Stimulated activated CD4-positive, alpha-beta T cell treated with anti-CD3 and anti-CD28 coated beads, Interleukin-2, amount 100 ng/mL, for 24 hours (primary cell): Measurements from ENCODE around the gene SMYD3.
"Not testable (repeated sequence)": the region's sequence is repeated elsewhere in the genome, so short reads cannot be mapped to it uniquely, and the experiment has no call there.

Source experiments
- DNase-seq, 2 donors: peaks; one replicate each; pipeline ENCODE4 v3.0.0-alpha.2; 2020

SMYD3 gene

DNA sequence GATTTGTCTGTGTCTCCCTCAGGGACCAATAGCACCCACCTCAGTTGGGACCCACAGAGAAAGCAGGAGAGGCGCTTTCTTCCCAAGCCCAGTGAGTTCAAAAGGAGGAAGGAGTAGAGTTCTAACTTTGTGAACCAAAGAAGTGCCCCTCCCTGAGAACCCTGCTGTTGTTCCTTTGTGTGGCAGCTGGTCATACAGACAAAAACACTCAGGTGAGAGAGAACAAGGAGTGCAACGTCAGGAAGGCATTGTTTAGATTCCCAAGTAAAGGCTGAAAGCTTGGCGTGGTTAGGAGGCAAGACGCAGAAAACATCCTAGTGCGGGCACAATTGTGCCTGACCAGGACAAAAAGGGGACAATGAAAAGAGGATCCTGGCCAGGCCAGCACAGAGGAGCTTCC is 697.7 kb downstream of the SMYD3 start:
- no peak for DNase-seq

DNA sequence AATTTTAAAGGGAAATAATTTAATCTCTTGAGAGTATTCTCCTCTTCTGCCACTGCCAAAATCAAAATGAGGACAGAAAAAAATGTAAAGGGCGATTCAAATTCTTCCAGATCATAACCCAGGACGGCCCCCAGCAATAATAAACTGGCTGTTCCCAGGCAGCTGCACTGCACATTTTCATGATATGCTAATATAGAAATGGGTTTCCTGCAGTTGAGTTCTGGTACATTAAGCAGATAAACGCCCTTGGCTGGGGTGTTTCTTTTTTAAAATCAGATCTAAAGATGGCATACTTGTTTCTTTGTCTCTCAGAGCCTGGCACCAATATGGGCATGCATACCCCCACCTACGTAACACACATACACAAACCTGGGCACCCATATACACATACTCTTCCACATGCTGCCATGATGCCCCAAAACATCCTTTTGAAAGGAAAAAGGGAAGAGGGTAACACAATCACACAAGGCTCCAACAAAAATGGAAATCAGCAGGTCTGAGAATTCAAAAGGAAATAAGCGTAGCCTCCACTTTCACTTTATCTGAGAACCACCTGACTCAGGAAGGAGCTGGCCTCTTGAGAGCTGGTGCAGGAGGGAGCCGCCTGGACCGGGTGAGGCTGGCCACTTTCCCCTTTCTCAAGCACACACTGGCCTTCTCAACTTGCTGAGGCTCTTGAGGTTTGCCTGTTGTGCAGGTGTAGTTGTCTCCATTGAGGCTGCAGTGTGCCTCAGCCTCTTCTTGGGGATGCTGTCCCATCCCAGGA is 698.9 kb downstream of the SMYD3 start:
- no peak for DNase-seq

DNA sequence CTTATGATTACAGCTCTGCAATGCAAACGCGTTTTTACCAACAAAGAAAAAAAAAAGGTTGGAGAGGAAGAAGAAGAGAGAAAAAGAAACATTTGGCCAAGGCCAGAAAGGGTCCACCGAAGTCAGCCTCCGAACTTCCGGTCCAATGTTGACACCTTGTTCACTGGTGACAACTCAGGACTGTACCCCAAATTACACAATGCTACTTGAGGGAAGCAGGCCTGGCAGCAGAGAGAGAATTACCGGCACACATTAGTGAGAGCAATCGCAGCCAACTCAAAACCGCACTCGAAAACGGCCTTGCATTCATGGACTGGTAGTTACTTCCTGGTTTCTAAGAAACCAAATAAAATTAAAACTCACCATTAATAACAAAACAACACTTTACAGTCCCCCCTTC is 699.8 kb downstream of the SMYD3 start:
- DNase-seq = no peak

DNA sequence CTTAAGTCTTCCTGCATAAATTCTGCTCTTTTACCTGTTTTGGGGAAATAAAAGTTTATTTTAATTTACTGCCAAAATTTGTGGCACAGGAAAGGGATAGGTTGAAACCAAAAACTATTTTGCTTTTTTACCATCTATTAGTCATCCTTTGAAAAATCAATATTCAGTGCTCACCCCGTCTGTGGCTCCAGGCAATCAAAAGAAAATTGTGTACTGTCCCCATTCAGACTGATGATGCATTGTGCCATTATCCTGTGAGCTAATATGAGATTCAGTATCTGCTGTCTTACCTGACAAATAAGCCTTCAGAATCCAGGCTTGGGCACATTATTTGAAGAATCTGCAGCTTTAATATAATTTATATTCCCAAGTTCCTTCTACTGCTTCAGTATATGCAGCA is 701.5 kb downstream of the SMYD3 start:
- no peak for DNase-seq

DNA sequence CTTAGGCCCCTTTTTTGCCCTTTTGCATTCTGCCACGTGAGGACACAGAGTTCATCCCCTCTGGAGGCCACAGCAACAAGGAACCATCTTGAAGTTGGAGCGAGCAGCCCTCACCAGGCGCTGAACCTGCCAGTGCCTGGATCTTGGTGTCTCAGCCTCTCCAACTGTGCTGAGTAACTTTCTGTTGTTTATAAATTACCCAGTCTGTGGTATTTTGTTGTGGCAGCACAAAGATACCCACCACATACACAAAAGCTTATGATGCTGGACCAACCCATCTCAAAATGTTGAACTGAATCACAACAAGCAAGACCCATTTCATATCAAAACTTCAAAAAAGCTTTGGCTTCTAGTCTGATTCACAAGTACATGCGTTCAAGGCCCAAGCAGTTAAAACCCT is 702.4 kb downstream of the SMYD3 start:
- DNase-seq = no peak

DNA sequence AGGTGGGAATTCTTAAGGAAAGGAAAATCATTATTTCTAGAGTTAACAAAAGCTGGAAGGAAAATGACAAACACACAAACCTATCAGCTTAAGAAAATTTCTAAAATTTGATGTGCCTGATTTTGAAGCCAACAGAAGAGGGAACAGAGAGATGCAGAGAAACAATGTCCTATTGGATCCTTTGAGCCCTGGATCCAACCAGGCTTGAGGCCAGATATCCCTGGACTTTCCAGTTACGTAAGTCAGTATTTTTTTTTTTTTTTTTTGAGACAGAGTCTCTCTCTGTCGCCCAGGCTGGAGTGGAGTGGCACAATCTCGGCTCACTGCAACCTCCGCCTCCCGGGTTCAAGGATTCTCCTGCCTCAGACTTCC is 703.4 kb downstream of the SMYD3 start:
- no peak for DNase-seq

DNA sequence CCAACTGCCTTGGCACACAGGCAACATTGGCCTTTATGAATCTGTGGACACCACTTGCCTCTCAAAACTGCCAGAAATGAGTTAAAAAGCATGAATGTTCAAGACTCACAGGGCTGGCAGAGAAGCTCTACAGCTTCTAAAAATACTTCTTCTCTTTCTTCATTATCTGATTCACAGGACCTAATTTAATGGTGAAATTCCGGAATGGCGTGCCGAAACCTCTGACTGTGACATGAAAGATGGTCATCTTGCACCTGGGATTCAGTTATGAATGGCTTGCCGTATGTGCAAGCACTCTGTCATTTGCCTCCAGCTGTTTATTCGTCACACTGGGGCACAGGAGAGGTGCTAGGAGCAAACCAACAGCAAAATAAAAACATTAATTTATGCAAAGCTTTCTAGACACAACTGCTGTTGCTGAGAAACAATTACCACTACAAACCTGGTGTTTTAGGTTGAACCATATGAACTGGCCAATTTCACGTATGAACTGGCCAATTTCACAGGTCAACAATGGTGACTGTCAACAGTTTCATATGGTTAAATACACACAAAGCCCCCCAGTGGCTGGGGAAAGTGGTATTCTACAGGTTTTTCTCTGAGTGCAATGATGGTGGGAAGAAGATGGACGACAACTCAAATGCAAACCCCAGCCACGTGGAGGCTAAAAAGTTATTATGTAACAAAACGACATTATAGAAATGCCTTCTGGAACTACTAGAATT is 704.0 kb downstream of the SMYD3 start:
- no peak for DNase-seq

DNA sequence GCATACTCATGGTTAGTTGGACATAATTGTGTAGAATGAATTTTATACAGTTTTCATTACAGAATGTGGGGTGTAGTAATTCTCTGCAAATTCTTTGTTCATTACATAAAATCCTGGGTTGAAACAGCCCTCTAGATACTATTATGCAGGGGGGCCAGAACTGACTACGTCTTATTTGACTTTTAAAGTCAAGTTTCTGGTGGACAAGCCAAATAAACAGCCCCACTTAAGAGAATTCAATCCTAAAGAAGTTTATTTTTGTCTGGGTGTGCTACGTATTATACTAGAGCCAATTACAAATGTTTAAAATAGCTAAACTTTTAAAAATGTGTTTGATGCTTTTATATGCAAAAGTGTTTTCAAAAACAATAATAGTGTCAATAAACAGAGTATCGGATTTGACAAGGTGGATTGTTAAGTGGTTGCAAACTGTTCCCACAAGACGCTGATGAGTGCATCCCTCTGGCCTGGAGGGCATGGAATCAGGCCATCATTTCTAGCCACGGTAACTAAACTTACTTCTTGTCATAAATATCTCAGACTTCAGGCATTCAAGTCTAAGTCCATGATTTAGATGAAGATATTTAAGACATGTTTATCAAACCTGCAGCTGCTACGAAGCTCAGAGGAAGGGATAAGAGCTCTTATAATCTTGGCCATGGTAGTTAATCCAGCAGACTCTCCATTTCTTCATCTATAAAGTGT is 706.0 kb downstream of the SMYD3 start:
- no peak for DNase-seq

DNA sequence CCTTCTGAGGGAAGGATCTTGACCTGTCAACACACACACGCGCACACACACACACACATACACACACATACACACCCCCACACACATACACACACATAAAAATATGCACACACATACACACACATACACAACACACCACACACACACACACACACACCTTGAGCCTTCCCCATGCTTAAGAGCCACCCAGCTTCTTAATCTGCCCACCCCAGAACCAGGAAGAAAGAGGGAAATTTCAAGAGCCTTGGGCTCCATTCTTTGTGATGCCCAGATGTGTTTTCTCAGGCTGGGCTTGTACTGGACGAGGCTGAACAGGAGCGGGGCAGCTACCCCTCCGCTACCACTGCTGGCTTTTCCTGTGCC is 708.7 kb downstream of the SMYD3 start:
- no peak for DNase-seq

DNA sequence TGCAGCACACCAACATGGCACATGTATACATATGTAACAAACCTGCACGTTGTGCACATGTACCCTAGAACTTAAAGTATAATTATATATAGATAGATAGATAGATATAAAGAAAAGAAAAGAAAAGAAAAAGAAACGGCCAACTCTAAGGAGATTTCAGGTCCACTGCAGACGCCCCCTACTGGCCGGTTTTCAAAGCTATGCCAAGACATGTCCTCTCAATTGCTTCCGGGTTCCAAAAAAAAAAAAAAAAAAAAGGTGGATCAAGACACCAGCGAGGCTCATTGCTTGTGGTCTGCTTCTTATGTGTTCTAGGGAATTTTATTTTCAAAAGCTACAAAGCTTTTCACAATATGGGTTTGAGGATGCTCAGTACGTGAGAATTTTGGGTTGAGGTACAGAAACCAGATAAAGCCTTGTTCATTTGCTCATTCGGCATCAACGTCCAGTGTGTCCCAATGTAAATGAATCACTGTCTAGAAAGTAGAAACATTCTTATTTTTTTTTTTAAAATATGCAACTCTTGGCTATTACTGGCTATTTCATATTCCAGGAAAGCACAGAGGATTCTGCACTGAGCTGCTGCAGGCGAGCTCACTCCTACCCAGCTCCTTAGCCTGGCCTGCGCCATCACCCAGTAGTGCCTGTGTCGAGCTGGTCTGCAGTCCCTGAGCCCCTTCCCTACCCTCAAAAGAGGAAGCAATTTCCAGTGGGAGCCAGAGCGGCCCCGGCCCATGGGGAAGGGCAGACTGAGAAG is 709.3 kb downstream of the SMYD3 start:
- peak in 1 of 2 donors; percentile 7 for DNase-seq

DNA sequence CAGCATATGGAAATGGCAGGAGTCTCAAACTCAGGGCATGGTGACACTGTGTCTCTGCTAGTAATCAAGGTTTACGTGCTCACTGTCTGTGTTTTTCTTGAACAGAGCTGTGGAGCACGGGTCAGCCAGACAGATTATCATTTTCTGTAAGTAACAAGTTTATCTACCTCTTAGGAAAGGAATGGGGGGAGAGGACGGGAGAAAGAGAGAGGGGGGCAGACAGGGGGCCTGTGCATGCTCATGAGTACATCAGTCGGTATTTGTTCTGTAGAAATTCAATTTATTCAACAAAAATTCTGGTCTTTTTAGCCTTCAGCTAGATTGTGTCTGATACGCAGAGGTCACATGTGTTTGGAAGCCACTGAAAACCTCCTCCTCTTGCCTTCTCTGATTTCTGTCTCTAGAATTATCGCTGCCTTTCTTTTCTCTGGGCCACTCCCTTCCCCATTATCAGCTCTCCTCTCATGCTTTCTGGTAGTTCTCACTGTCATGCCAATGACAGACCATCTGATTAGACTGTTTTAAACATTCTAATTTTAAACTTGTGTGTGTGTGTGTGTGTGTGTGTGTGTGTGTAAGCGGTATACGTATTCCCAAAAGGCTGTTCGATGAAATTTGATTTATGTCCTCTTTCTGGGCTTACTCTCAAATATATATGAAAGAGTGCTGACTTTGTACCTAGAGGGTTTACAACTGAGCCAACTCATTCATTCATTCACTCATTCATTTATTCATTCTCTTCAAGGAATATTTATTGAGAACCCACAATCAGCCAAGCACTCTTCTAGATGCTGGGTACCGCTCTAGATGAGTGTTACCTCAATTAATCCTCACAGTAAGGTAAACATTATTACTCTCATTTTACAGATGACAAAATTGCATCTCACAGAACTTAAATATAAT is 715.4 kb downstream of the SMYD3 start:
- DNase-seq = no peak

DNA sequence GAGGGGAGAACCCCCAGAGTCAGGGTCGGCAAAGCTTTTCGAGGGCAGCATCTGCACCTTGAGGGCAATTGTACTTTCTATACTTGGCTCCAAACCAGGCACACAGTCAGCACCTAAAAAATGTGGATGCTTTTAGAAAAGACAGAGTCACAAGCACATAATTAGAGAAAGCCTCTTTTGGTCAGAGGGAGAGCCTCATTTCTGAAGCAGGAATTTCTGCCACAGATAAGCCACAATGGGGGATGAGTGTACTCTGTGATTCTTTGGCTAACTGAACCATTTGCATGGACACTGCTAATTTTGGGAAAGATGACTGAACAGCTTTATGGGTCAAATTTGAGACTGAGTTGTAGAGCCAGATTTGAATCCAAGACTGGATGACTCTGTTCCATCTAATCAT is 716.6 kb downstream of the SMYD3 start:
- no peak for DNase-seq

DNA sequence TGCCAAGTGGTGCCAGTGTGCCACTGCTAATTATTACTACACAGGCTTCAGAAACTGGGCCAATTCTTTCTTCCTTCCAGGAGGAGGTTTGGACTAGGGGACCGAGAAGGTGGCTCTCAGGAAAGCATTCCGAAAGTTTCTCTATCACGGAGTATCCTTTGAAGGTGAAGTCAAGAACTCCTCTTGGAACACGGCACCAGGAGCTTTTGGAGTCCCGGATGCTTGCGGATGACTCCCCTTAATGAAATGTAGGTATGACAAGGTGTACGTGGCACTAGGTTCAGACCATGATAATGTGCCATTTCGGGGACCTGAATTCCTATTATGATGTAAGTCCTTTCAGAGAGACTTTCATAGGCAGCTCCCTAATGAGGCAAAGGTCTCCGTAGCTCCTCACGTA is 718.2 kb downstream of the SMYD3 start:
- DNase-seq = no peak

DNA sequence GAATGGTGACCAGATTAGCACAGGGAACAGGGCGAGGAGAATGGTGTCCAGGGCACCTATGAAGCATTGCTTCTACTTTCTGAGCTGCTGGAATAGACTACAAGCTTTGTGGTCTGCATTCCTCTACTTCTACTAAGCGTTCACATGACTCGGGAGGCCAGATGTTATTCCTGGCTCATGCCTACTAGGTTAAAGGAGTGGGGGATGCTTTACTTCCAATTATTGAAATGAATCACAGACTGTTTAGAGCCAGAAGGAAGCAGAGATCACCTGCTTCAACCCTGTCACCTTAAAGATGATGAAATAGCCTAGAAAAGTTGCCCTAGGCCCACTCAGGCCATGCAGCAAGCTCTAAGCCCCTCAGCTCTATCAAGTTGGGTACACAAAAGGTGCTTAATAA is 718.8 kb downstream of the SMYD3 start:
- no peak for DNase-seq

DNA sequence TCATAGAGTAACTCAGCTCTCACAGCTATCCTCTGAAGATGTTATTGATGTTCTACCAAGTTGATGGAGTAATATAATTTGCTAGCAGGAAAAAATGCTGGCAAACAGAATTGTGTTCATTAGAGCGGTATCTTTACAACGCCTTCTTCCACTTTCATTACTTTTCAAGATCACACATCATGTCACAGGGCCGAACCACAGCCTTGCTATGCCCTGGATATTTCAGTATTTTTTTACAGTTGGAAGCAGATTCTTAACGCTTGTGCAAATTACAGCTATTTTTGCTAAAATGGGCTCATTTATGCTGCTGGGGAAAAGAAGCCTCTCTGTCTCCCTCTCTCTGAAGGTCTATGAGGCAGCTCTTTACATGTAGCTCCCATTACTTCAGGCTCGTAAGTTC is 720.1 kb downstream of the SMYD3 start:
- DNase-seq = no peak

DNA sequence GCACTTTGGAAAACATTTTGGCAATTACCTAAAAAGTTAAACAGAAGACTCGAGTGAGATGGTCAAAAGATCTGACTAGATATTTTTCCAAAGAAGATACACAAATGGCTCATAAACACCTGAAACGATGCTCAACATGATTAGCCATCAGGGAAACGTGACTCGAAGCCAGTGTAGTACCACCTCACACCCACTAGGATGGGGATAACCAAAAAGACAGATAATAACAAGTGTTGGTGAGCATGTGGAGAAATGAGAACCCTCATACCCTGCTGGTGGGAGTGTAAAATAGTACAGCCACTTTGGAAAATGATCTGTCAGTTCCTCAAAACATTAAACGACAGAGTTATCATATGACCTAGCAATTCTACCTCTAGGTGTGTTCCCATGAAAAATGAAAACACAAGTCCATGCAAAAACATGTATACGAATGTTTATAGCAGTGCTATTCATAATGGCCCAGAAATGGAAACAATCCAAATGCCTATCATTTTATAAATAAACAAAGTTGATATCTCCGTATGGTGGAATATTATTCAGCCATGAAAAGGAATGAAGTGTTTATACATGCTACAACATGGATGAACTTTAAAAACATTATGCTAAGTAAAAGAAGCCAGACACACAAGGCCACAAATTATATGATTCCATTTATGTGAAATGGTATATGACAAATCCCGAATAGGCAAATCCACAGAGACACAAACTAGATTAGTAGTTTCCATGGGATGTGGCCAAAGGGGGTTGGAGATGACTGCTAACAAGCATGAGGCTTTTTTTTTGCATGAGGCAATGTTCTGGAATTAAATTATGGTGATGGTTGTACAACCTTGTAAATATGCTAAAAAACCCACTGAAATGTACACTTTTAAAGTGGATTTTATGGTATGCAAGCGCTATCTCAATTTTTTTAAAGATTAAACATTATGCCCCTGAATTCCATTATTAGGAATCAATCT is 727.0 kb downstream of the SMYD3 start:
- DNase-seq = no peak

DNA sequence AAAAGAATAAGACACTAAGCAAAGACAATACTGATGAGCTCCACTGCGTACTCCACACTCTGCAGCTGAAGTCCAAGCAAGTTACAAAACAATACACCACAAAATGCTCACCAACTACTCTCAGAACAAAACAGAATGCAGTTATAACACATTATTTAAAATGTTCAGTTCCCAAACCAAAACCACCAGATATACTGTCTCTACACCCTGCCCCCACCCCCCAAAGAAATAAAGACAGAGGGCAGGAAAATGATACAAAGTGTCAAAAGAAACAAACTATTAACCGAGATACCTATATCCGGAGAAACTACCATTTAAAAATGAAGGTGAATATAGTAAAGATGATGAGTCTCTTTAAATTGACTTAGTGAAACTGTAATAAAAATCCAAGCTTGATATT is 729.3 kb downstream of the SMYD3 start:
- DNase-seq = no peak

DNA sequence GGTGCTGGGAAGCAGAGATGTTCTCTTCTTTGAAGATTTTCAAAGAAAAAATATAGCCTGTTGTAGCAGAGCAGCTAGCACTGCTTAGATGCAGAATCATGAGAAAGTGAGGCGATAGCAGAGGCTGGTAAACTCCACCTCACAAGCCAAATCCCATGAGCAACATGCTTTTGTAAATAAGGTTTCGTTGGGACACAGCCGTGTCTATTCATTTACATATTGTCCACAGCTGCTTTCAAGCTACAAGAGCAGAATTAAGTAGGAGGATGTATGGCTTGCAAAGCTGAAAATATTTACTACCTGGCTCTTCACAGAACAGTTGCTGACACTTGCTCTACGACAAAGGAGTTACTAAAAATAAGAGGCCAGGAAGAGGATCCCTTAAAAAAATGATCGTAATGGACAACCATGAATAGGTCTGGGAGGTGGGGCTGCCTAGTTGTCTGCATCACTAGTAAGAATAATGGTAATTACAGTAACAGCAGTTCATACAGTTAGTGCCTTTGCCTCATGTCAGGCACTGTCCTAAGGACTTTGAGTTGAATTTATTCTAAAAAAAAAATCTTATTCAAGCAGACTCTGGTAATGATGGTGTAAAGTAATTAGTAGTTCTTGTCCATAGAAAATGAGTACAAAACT is 730.3 kb downstream of the SMYD3 start:
- DNase-seq = no peak

DNA sequence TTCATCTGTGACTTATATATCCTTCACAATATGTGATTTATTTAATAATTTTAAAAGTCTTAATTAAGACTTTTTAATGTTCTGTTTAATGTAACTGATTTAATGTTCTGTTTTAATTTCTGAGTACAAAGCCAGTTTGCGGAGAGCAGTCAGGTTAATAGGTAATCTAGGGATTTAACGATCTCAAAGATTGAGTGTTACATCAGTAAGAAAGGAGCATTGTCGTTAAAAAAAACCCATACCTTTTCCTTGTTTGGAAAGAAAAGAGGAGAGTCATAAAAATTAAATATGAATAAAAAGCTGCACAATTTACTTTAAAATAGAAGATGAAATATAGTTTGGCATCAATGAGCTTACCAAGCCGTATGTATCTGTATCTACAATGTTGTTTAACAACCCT is 730.9 kb downstream of the SMYD3 start:
- no peak for DNase-seq

DNA sequence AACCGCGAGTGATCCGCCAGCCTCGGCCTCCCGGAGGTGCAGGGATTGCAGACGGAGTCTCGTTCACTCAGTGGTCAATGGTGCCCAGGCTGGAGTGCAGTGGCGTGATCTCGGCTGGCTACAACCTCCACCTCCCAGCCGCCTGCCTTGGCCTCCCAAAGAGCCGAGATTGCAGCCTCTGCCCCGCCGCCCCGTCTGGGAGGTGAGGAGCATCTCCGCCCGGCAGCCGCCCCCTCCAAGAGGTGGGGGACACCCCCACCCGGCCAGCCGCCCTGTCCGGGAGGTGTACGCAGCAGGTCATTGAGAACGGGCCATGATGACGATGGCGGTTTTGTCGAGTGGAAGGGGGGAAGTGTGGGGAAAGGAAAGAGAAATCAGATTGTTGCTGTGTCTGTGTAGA is 732.1 kb downstream of the SMYD3 start:
- DNase-seq = not testable (repeated sequence)

DNA sequence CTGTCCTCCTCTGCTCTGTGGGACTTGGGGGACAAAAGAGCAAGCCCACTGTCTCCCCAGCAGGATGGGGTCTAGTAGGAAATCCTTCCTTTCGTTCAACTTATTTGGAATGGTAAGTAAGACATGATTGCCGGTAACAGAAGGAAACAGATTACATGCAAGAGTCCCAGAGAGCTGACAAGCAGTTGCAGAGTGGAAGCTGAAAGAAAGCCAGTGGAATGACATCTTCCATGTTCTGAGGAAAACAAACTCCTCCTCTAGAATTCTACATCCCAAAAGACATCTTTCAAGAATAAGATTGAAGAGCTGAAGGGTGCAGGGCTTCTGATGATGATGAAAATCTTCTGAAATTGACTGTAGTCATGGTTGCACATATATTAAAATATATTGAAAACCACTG is 732.9 kb downstream of the SMYD3 start:
- DNase-seq = no peak
